HG02981 (cell line): ENCODE results near the gene BRINP3.

Experiments
- ATAC-seq: cut with Tn5 transposase; IDR thresholded peaks from one replicate; pipeline ENCODE4 v1.9.1; 2021; ENCODE audit warnings: mild to moderate bottlenecking, moderate library complexity; ENCODE audit not compliant: unreplicated experiment

The BRINP3 gene

GRCh38 chr1:190193508-190194115, 284.1 kb downstream of the BRINP3 start:
- no peak for ATAC-seq

- ATAC-seq: no peak
Measured at GRCh38 chr1:190192627-190193026, 285.0 kb downstream of the BRINP3 start.

- ATAC-seq: no peak
Measured at GRCh38 chr1:190183588-190183987, 294.1 kb downstream of the BRINP3 start.

GRCh38 chr1:190179817-190180216, 297.8 kb downstream of the BRINP3 start:
- ATAC-seq: no peak

- no peak for ATAC-seq
Measured at GRCh38 chr1:190178827-190179226, 298.8 kb downstream of the BRINP3 start.

GRCh38 chr1:190177555-190177954, 300.1 kb downstream of the BRINP3 start:
- ATAC-seq: no peak

- no peak for ATAC-seq
Measured at GRCh38 chr1:190176776-190177175, 300.9 kb downstream of the BRINP3 start.

- ATAC-seq: no peak
Measured at GRCh38 chr1:190175320-190175719, 302.3 kb downstream of the BRINP3 start.

- no peak for ATAC-seq
Measured at GRCh38 chr1:190172651-190173430, 304.8 kb downstream of the BRINP3 start.

- ATAC-seq: no peak
Measured at GRCh38 chr1:190170321-190170720, 307.3 kb downstream of the BRINP3 start.

GRCh38 chr1:190169311-190170067, 308.2 kb downstream of the BRINP3 start:
- no peak for ATAC-seq

GRCh38 chr1:190168893-190169280, 308.8 kb downstream of the BRINP3 start:
- no peak for ATAC-seq

- no peak for ATAC-seq
Measured at GRCh38 chr1:190168116-190168892, 309.4 kb downstream of the BRINP3 start.

GRCh38 chr1:190159146-190159545, 318.5 kb downstream of the BRINP3 start:
- no peak for ATAC-seq

GRCh38 chr1:190154744-190155143, 322.9 kb downstream of the BRINP3 start:
- no peak for ATAC-seq

- ATAC-seq: no peak
Measured at GRCh38 chr1:190147616-190148015, 330.0 kb downstream of the BRINP3 start.

- no peak for ATAC-seq
Measured at GRCh38 chr1:190144650-190145049, 333.0 kb downstream of the BRINP3 start.

- no peak for ATAC-seq
Measured at GRCh38 chr1:190140644-190141043, 337.0 kb downstream of the BRINP3 start.

GRCh38 chr1:190138702-190139101, 339.0 kb downstream of the BRINP3 start:
- ATAC-seq: no peak

- no peak for ATAC-seq
Measured at GRCh38 chr1:190138266-190138665, 339.4 kb downstream of the BRINP3 start.

GRCh38 chr1:190129366-190129765, 348.3 kb downstream of the BRINP3 start:
- ATAC-seq: no peak
